ENCODE results near the gene CXXC4.

DNA sequence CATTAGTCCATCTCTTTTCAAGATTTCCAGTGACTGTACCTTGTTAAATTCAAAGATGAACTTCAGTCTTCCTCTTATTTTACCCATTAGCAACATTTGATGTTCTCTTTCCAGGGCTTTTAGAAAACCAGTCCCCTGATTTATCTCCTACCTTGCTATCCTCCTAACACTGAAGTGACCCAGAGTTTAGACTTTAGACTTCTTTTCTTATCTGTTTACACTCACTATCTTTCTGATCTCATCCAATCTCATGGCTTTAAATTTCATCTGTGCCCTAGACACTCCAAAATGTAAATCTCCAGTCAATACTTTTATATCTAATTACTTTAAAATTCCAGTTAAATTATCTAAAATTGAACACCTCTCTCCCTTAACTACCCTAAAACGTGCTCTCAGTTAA lies 13.5 kb upstream of the CXXC4 start:
- no peak for TF ChIP-seq EZH2 (IDR thresholded peaks at IDR 0.05; ENCODE audit: insufficient read depth, poor library complexity, severe bottlenecking)
- no peak for TF ChIP-seq EZH2phosphoT487 (IDR thresholded peaks at IDR 0.05; ENCODE audit: insufficient read depth, low read depth)
